K562 (cell line): ENCODE results near the gene DGKB. TPM values are rescaled to one million over a fixed set of nuclear protein-coding genes. Genes with fewer than 3 reads are reported as not detected.

ENCODE experiments used
- ATAC-seq: fragments of 200-7000 bp; cut with Tn5 transposase; 3 replicates; pipeline ENCODE4 v1.9.1; 2020; ENCODE audit warnings: moderate library complexity
- BruUV-seq: library from RNA; stranded (reverse); fragments of 400-500 nt; replicated peaks from 2 replicates; lab custom pipeline; 2021; lab: Mats Ljungman, UMichigan
- CTCF ChIA-PET: fragments of 300-600 bp; formaldehyde crosslinking; extraction: SDS; loops from one replicate; lab custom pipeline; 2021; ENCODE audit warnings: low intra/inter-chr PET ratio; lab: Yijun Ruan, JAX
- POLR2A ChIA-PET: fragments of 300-600, 350-650 bp; sonication (Branson Sonifier 250); formaldehyde crosslinking; extraction: SDS; loops from one replicate; lab custom pipeline; 2021; ENCODE audit warnings: antibody characterized with exemption, inconsistent platforms; lab: Yijun Ruan, JAX
- DNase-seq, 4 experiments: peaks; one replicate each; pipeline versions ENCODE4 v3.0.0 to v3.0.0-alpha.2; 2011 to 2018; ENCODE audit warnings: low spot score in 3 of 4, mixed read lengths in 3 of 4; ENCODE audit errors: extremely low read depth in 1 of 4
- FAIRE-seq: peaks from 2 replicates; lab custom pipeline; 2011; peaks lifted over from hg19 to GRCh38; lab: Jason Lieb, UNC
- H2AFZ ChIP-seq: 2 replicates; pipeline ENCODE4 v1.6.0; 2011; ENCODE audit warnings: low read depth, low read length, control low read depth, inconsistent platforms
- H3K27ac ChIP-seq: fragments of 200-600 bp; 3 replicates; pipeline ENCODE4 v1.8.0; 2011; ENCODE audit warnings: low read depth, mild to moderate bottlenecking, control low read depth, inconsistent platforms, low read length, moderate library complexity, mixed read lengths; ENCODE audit errors: extremely low read depth
- H3K27me3 ChIP-seq, 2 experiments: fragments of 300-600 bp in 1 of 2; 2 replicates in 1 of 2; 3 replicates in 1 of 2; pipeline versions ENCODE4 v1.6.0 to v1.8.0; 2011; ENCODE audit warnings: inconsistent platforms in 2 of 2, low read length in 2 of 2, mild to moderate bottlenecking in 1 of 2, mixed read lengths in 1 of 2, moderate library complexity in 1 of 2; ENCODE audit not compliant: control insufficient read depth in 2 of 2, insufficient read depth in 2 of 2
- H3K36me3 ChIP-seq: fragments of 300-600 bp; 3 replicates; pipeline ENCODE4 v1.8.0; 2011; ENCODE audit warnings: mild to moderate bottlenecking, low read length, inconsistent platforms; ENCODE audit not compliant: control insufficient read depth, insufficient read depth
- H3K4me1 ChIP-seq, 2 experiments: fragments of 200-600 bp in 1 of 2; replicated peaks in 1 of 2; 2 replicates in 1 of 2; 3 replicates in 1 of 2; pipeline versions ENCODE4 v1.5.1 to v1.8.0; 2011; ENCODE audit warnings: inconsistent platforms in 2 of 2, low read length in 2 of 2, mild to moderate bottlenecking in 1 of 2, mixed read lengths in 1 of 2, moderate library complexity in 1 of 2; ENCODE audit not compliant: control insufficient read depth in 2 of 2, insufficient read depth in 2 of 2
- H3K4me2 ChIP-seq: 2 replicates; pipeline ENCODE4 v1.6.1; 2011; ENCODE audit warnings: low read length, control low read depth, inconsistent platforms, mixed read lengths; ENCODE audit not compliant: insufficient read depth
- H3K4me3 ChIP-seq: fragments of 200-600 bp; sonication (generic), shearing (Covaris generic); 2 replicates; pipeline ENCODE4 v1.5.1; 2016; ENCODE audit warnings: control low read depth, inconsistent platforms
- H3K79me2 ChIP-seq: fragments of 200-600 bp; 3 replicates; pipeline ENCODE4 v1.8.0; 2011; ENCODE audit warnings: low read length, inconsistent platforms; ENCODE audit not compliant: control insufficient read depth, insufficient read depth
- H3K9ac ChIP-seq, 2 experiments: 2 replicates each; pipeline versions ENCODE4 v1.6.0 to v1.6.1; 2011; ENCODE audit warnings: low read depth in 2 of 2, low read length in 2 of 2, control low read depth in 1 of 2, inconsistent platforms in 1 of 2, mild to moderate bottlenecking in 1 of 2, mixed read lengths in 1 of 2; ENCODE audit not compliant: insufficient read depth in 1 of 2
- H3K9me1 ChIP-seq: one replicate; pipeline ENCODE4 v1.6.0; 2011; ENCODE audit warnings: inconsistent platforms, mild to moderate bottlenecking, low read length, moderate library complexity; ENCODE audit not compliant: control insufficient read depth, insufficient read depth
- H3K9me3 ChIP-seq: replicated peaks from 2 replicates; pipeline ENCODE4 v1.5.1; 2011; ENCODE audit warnings: low read depth, low read length, inconsistent platforms; ENCODE audit not compliant: control insufficient read depth, insufficient read depth
- H4K20me1 ChIP-seq: replicated peaks from 2 replicates; pipeline ENCODE4 v1.6.1; 2011; ENCODE audit warnings: low read length, inconsistent platforms, mixed read lengths; ENCODE audit not compliant: control insufficient read depth, insufficient read depth
- BRCA1 ChIP-seq, 2 experiments: fragments of 450-650 bp in 1 of 2; sonication (generic) in 1 of 2; formaldehyde crosslinking in 1 of 2; IDR thresholded peaks; 2 replicates each; pipeline versions ENCODE4 v1.5.0 to v1.6.1; 2017 to 2020; ENCODE audit warnings: mild to moderate bottlenecking in 1 of 2, missing genetic modification reagents in 1 of 2
- ETV5 ChIP-seq: sonication (generic); formaldehyde crosslinking; IDR thresholded peaks from 2 replicates; pipeline ENCODE4 v1.4.0; 2020; ENCODE audit warnings: low read depth, mild to moderate bottlenecking, missing genetic modification reagents
- FOXP1 ChIP-seq: sonication (generic); formaldehyde crosslinking; IDR thresholded peaks from 2 replicates; pipeline ENCODE4 v1.8.0; 2022; ENCODE audit warnings: mild to moderate bottlenecking, missing genetic modification reagents
- JUN ChIP-seq, 2 experiments: sonication (generic) in 1 of 2; formaldehyde crosslinking in 1 of 2; IDR thresholded peaks; 2 replicates each; pipeline versions ENCODE4 v1.6.1 to v1.8.0; 2012 to 2022; ENCODE audit warnings: borderline replicate concordance in 2 of 2, mild to moderate bottlenecking in 2 of 2, improper control_type of control experiment in 1 of 2, low read depth in 1 of 2, low read length in 1 of 2, missing genetic modification reagents in 1 of 2
- PPARD ChIP-seq: fragments of 250-450 bp; sonication (Bioruptor Pico); IDR thresholded peaks from 2 replicates; pipeline ENCODE4 v1.8.0; 2022; ENCODE audit warnings: inconsistent platforms, mild to moderate bottlenecking, moderate library complexity
- SP2 ChIP-seq: IDR thresholded peaks from 2 replicates; pipeline ENCODE4 v1.6.1; 2011; ENCODE audit warnings: mild to moderate bottlenecking, low read depth, low read length, moderate library complexity; ENCODE audit not compliant: poor library complexity, severe bottlenecking; ENCODE audit errors: extremely low read depth
- SREBF1 ChIP-seq: fragments of 150-350 bp; IDR thresholded peaks from 2 replicates; pipeline ENCODE4 v1.6.1; 2014; ENCODE audit warnings: antibody characterized with exemption, low read depth, low read length, borderline replicate concordance
- ZKSCAN8 ChIP-seq: fragments of 200-800 bp; sonication (Bioruptor generic); IDR thresholded peaks from 2 replicates; pipeline ENCODE4 v1.6.1; 2016; ENCODE audit warnings: missing genetic modification characterization, missing compliant biosample characterization
- ZNF3 ChIP-seq: fragments of 250-450 bp; sonication (Bioruptor Pico); IDR thresholded peaks from 2 replicates; pipeline ENCODE4 v1.5.0; 2021; ENCODE audit warnings: mild to moderate bottlenecking, moderate library complexity
- ZNF766 ChIP-seq: fragments of 200-800 bp; sonication (Bioruptor generic); conservative IDR thresholded peaks from 2 replicates; pipeline ENCODE4 v1.6.1; 2016; ENCODE audit warnings: missing genetic modification characterization, missing compliant biosample characterization
- WGBS: fragments of 100-300 bp; shearing (Covaris generic); methylation state at CpG from one replicate; pipeline ENCODE4 v1.1.6; 2016; ENCODE audit warnings: low coverage, mixed read lengths; ENCODE audit not compliant: insufficient coverage; ENCODE audit errors: missing lambda C conversion rate; 5-methylcytosine and 5-hydroxymethylcytosine counted together
- in situ Hi-C: fragments of 300-500 bp; cut with MboI; formaldehyde crosslinking; loops from 4 replicates; pipeline ENCODE4 v1.15.0; 2018; ENCODE audit warnings: inconsistent platforms, mixed read lengths
- intact Hi-C: fragments of 100-400 bp; cut with micrococcal nuclease; formaldehyde crosslinking; loops from 2 replicates; pipeline ENCODE4 v1.14.2; 2022
- polyA plus RNA-seq, 8 experiments: library from polyadenylated mRNA; depleted of rRNA in 4 of 8; stranded (reverse) in 5 of 8; unstranded in 3 of 8; fragments of >200 nt; fragmentation: Nextera tagmentation in 2 of 8; fragmentation: Illumina TruSeq in 1 of 8; extraction: Ambion mirVana in 2 of 8; extraction: Trizol in 1 of 8; gene quantifications; 2 replicates each; pipeline versions ENCODE4 v1.2.1 to v1.2.3, GENCODE V29; 2011 to 2014; ENCODE audit warnings: inconsistent platforms in 1 of 8, missing spikeins in 1 of 8
- total RNA-seq, 7 experiments: library from RNA; depleted of rRNA in 6 of 7; stranded (reverse); fragments of >200 nt in 6 of 7; fragmentation: Illumina TruSeq in 2 of 7; extraction: Trizol in 2 of 7; gene quantifications; 2 replicates each; pipeline versions ENCODE4 v1.2.1 to v1.2.3, GENCODE V29; 2011 to 2021; ENCODE audit warnings: low replicate concordance in 1 of 7

DGKB gene
- total and polyA plus RNA-seq, 9 of the 15 experiments (the other 6 are each of a cell fraction or from before 2014, with no cell fraction given): 0.01 TPM; not detected in 8

DNA sequence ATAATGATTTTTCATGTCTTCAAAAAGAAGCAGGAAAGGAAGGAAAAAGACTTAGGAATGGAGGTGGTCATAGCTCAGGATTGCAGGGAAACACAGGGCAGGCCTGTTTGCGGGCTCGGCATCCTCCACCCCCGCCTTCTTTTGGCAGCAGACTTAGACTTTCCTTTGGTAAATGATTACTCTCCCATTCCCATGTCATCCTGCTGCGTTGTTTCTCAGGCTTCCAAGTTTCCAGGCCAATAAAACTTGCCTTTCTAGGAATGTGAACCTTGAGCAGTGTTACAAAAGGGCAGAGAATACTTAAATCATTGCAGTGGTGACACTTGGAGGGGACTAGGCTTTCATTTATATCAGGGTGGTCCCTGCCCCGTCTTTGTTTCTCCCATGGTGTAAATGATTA, 34.0 kb upstream of the DGKB start:
- Histone ChIP-seq H3K4me1 (no peaks in the 10 kb centered on the region), H2AFZ (no peak overlapping the region), H3K9me3 (no peaks in the 10 kb centered on the region; the same call in 1 of the 2 replicates), H3K9ac (no peak overlapping the region), H3K27ac (no peak overlapping the region)
- no peak for ATAC-seq
- in situ Hi-C loops: no loop called here
- POLR2A ChIA-PET: no interaction called here
- CTCF ChIA-PET: no interaction called here
- TF ChIP-seq FOXP1: no peak
- no peak for TF ChIP-seq ZNF3 (CRISPR knock-in tag)
- no peak for TF ChIP-seq PPARD (CRISPR knock-in tag)
- TF ChIP-seq, all 486 proteins: peak for 0
- Histone ChIP-seq H3K9me1 (no peaks in the 10 kb centered on the region), H3K4me3 (no peak overlapping the region), H3K36me3 (no peaks in the 10 kb centered on the region), H3K4me2 (no peak overlapping the region), H3K79me2 (no peaks in the 10 kb centered on the region), H4K20me1 (no peaks in the 10 kb centered on the region), H3K27me3 (no peaks in the 10 kb centered on the region)
- DNase-seq (no peak), FAIRE-seq (no peak)
- intact Hi-C loops: no loop called here
- BruUV-seq: no TSS peak
- 0% methylated on average over 5 of the region's 5 CpGs for WGBS

DNA sequence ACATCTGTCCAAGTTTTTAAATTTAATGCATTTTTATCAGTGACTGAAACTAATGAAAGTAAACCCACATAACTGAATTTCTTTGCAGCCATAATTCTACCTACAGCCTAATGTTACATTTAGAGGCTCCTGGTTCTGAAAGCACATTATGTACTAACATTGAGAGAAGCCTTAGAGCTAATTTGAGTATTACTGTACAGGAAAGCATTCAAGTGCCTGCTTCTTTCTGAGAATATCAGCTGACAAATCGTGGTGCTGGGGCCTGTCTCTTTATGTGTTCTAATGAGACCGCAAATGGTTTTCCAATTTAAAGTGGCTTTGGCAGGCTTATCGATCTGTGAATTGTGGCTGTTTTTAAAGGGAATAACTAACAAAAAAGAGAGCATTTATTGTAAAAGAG, 32.3 kb upstream of the DGKB start:
- intact Hi-C loops: no loop called here

More for the DNA sequence above, 32.3 kb upstream of the DGKB start:
- no peak overlapping the region for H2AFZ ChIP-seq
- FAIRE-seq: no peak
- no peak for ATAC-seq
- no peaks in the 10 kb centered on the region for H3K9me1 ChIP-seq
- no peaks in the 10 kb centered on the region; the same call in 1 of the 2 replicates for H3K9me3 ChIP-seq
- H3K27me3 ChIP-seq: no peaks in the 10 kb centered on the region
- H3K4me1 ChIP-seq: no peaks in the 10 kb centered on the region
- H3K36me3 ChIP-seq: no peaks in the 10 kb centered on the region
- ChIA-PET CTCF (no interaction called here), POLR2A (no interaction called here)
- H4K20me1 ChIP-seq: no peaks in the 10 kb centered on the region
- in situ Hi-C loops: no loop called here
- no peaks in the 10 kb centered on the region for H3K79me2 ChIP-seq
- no TSS peak for BruUV-seq
- H3K4me3 ChIP-seq: no peak overlapping the region
- no peak overlapping the region for H3K4me2 ChIP-seq
- no peak overlapping the region for H3K9ac ChIP-seq
- no peak for DNase-seq
- TF ChIP-seq ZKSCAN8 (no peak), ETV5 (CRISPR knock-in tag) (no peak), ZNF766 (no peak), SP2 (no peak), BRCA1 (IDR thresholded peaks at IDR 0.05) (no peak), BRCA1 (CRISPR knock-in tag; IDR thresholded peaks at IDR 0.05) (no peak), JUN (IDR thresholded peaks at IDR 0.05; ENCODE audit: borderline replicate concordance, low read depth, low read length) (no peak), JUN (CRISPR knock-in tag; IDR thresholded peaks at IDR 0.05; ENCODE audit: borderline replicate concordance) (no peak), SREBF1 (no peak)
- H3K27ac ChIP-seq: no peak overlapping the region
- 0% methylated on average over 3 of the region's 3 CpGs for WGBS
